H9 (cell line): ENCODE results near the gene PCDH9. TPM values are rescaled to one million over a fixed set of nuclear protein-coding genes. Genes with fewer than 3 reads are reported as not detected.

Source experiments
- DNase-seq: peaks from one replicate; pipeline ENCODE4 v3.0.0-alpha.2; 2017
- H2AFZ ChIP-seq: one replicate; pipeline ENCODE4 v1.6.1; 2013; ENCODE audit warnings: mild to moderate bottlenecking, low read length, control low read depth, moderate library complexity
- H2AK5ac ChIP-seq: 2 replicates; pipeline ENCODE4 v1.6.1; 2013; ENCODE audit warnings: low read length, control low read depth, mixed read lengths; ENCODE audit not compliant: insufficient read length
- H2BK120ac ChIP-seq: one replicate; pipeline ENCODE4 v1.6.1; 2013; ENCODE audit warnings: low read depth, mild to moderate bottlenecking, low read length, control low read depth, inconsistent platforms; ENCODE audit not compliant: poor library complexity, severe bottlenecking
- H2BK12ac ChIP-seq: 2 replicates; pipeline ENCODE4 v1.6.1; 2013; ENCODE audit warnings: low read length, control low read depth, mixed read lengths, low read depth; ENCODE audit not compliant: insufficient read length
- H2BK15ac ChIP-seq: 2 replicates; pipeline ENCODE4 v1.6.1; 2013; ENCODE audit warnings: low read depth, low read length, control low read depth
- H2BK20ac ChIP-seq: one replicate; pipeline ENCODE4 v1.6.1; 2013; ENCODE audit warnings: low read depth, mild to moderate bottlenecking, low read length, control low read depth, inconsistent platforms; ENCODE audit not compliant: poor library complexity, severe bottlenecking
- H2BK5ac ChIP-seq: 2 replicates; pipeline ENCODE4 v1.6.1; 2013; ENCODE audit warnings: low read length, control low read depth, mixed read lengths; ENCODE audit not compliant: insufficient read length
- H3K14ac ChIP-seq: 2 replicates; pipeline ENCODE4 v1.6.1; 2013; ENCODE audit warnings: low read length, control low read depth; ENCODE audit not compliant: insufficient read depth
- H3K18ac ChIP-seq: 2 replicates; pipeline ENCODE4 v1.6.1; 2013; ENCODE audit warnings: low read depth, mild to moderate bottlenecking, mixed read lengths, low read length, control low read depth; ENCODE audit not compliant: insufficient read length
- H3K23ac ChIP-seq: 2 replicates; pipeline ENCODE4 v1.6.1; 2013; ENCODE audit warnings: low read length, control low read depth, mixed read lengths, low read depth; ENCODE audit not compliant: insufficient read length
- H3K23me2 ChIP-seq: 2 replicates; pipeline ENCODE4 v1.6.1; 2013; ENCODE audit warnings: low read depth, mild to moderate bottlenecking, mixed read lengths, low read length, control low read depth; ENCODE audit not compliant: insufficient read length, poor library complexity, severe bottlenecking
- H3K27ac ChIP-seq: 2 replicates; pipeline ENCODE4 v1.5.1; 2013; ENCODE audit warnings: low read length, control low read depth, mixed read lengths, low read depth; ENCODE audit not compliant: insufficient read length
- H3K27me3 ChIP-seq: 2 replicates; pipeline ENCODE4 v1.6.1; 2013; ENCODE audit warnings: low read length, control low read depth, inconsistent platforms; ENCODE audit not compliant: insufficient read depth
- H3K4ac ChIP-seq: 2 replicates; pipeline ENCODE4 v1.6.1; 2013; ENCODE audit warnings: low read depth, mild to moderate bottlenecking, control low read depth, inconsistent platforms, low read length, moderate library complexity
- H3K4me1 ChIP-seq: 2 replicates; pipeline ENCODE4 v1.6.1; 2013; ENCODE audit warnings: low read length, control low read depth, inconsistent platforms; ENCODE audit not compliant: insufficient read depth
- H3K4me2 ChIP-seq: 2 replicates; pipeline ENCODE4 v1.6.1; 2013; ENCODE audit warnings: low read length, control low read depth, mixed read lengths; ENCODE audit not compliant: insufficient read length, insufficient read depth
- H3K56ac ChIP-seq: 2 replicates; pipeline ENCODE4 v1.6.1; 2013; ENCODE audit warnings: low read depth, mild to moderate bottlenecking, mixed read lengths, low read length, control low read depth; ENCODE audit not compliant: insufficient read length
- H3K79me1 ChIP-seq: 2 replicates; pipeline ENCODE4 v1.6.1; 2013; ENCODE audit warnings: low read depth, mild to moderate bottlenecking, moderate library complexity, low read length, control low read depth, inconsistent platforms; ENCODE audit not compliant: insufficient read depth, poor library complexity, severe bottlenecking
- H3K79me2 ChIP-seq: 2 replicates; pipeline ENCODE4 v1.6.1; 2013; ENCODE audit warnings: low read length, control low read depth, inconsistent platforms; ENCODE audit not compliant: insufficient read depth
- H3K9ac ChIP-seq: 2 replicates; pipeline ENCODE4 v1.6.1; 2013; ENCODE audit warnings: low read length, control low read depth, mixed read lengths; ENCODE audit not compliant: insufficient read length; ENCODE audit errors: extremely low read depth
- H3K9me3 ChIP-seq: one replicate; pipeline ENCODE4 v1.6.1; 2013; ENCODE audit warnings: low read depth, low read length, inconsistent platforms; ENCODE audit not compliant: control insufficient read depth
- H3T11ph ChIP-seq: one replicate; pipeline ENCODE4 v1.6.1; 2013; ENCODE audit warnings: mild to moderate bottlenecking, low read length, control low read depth, inconsistent platforms
- H4K20me1 ChIP-seq: one replicate; pipeline ENCODE4 v1.6.1; 2013; ENCODE audit not compliant: control insufficient read depth, insufficient read length, insufficient read depth
- H4K5ac ChIP-seq: 2 replicates; pipeline ENCODE4 v1.6.1; 2013; ENCODE audit warnings: low read depth, mild to moderate bottlenecking, mixed read lengths, low read length, control low read depth; ENCODE audit not compliant: insufficient read length
- H4K8ac ChIP-seq: replicated peaks from 2 replicates; pipeline ENCODE4 v1.6.1; 2013; ENCODE audit warnings: low read length, control low read depth, mixed read lengths, low read depth; ENCODE audit not compliant: insufficient read length
- H4K91ac ChIP-seq: 2 replicates; pipeline ENCODE4 v1.6.1; 2013; ENCODE audit warnings: low read depth, mild to moderate bottlenecking, moderate library complexity, mixed read lengths, low read length, control low read depth; ENCODE audit not compliant: insufficient read length
- H3K27ac Mint-ChIP-seq, 3 experiments: 2 replicates in 2 of 3; 3 replicates in 1 of 3; pipeline ENCODE4 v1.8.0; 2020 to 2021; ENCODE audit warnings: mixed read lengths in 3 of 3, mild to moderate bottlenecking in 1 of 3, moderate library complexity in 1 of 3
- H3K27me3 Mint-ChIP-seq: 2 replicates; pipeline ENCODE4 v1.8.0; 2021; ENCODE audit warnings: low read depth, mild to moderate bottlenecking, moderate library complexity, mixed read lengths
- H3K36me3 Mint-ChIP-seq, 3 experiments: 2 replicates in 2 of 3; 3 replicates in 1 of 3; pipeline ENCODE4 v1.8.0; 2020 to 2021; ENCODE audit warnings: low read depth in 3 of 3, mixed read lengths in 3 of 3; ENCODE audit not compliant: insufficient read depth in 1 of 3
- H3K4me1 Mint-ChIP-seq, 2 experiments: 2 replicates each; pipeline ENCODE4 v1.8.0; 2020; ENCODE audit warnings: mixed read lengths in 2 of 2
- H3K4me3 Mint-ChIP-seq, 2 experiments: 2 replicates in 1 of 2; 3 replicates in 1 of 2; pipeline ENCODE4 v1.8.0; 2020 to 2021; ENCODE audit warnings: mild to moderate bottlenecking in 2 of 2, mixed read lengths in 2 of 2, moderate library complexity in 1 of 2
- H3K9me3 Mint-ChIP-seq, 2 experiments: 2 replicates in 1 of 2; 3 replicates in 1 of 2; pipeline ENCODE4 v1.8.0; 2020; ENCODE audit warnings: mild to moderate bottlenecking in 2 of 2, mixed read lengths in 2 of 2, moderate library complexity in 1 of 2
- WGBS: extraction: QIAGEN DNeasy Blood & Tissue Kit; methylation state at CpG from one replicate; pipeline ENCODE4 v1.1.7; 2013; ENCODE audit warnings: missing lambda C conversion rate, low lambda C conversion rate, mixed read lengths; ENCODE audit not compliant: insufficient read length; ENCODE audit errors: extremely low coverage; 5-methylcytosine and 5-hydroxymethylcytosine counted together
- total RNA-seq: library from RNA; stranded (reverse); gene quantifications from 2 replicates; pipeline ENCODE4 v1.2.1, GENCODE V29; 2021
- TF ChIP-seq, protein P1 (sequence below): fragments of 200-600 bp; sonication (generic); conservative IDR thresholded peaks from 3 replicates; pipeline ENCODE4 v1.8.0; 2021; ENCODE audit warnings: antibody characterized with exemption, mild to moderate bottlenecking

The PCDH9 gene
- total RNA-seq, 1 experiment from 2014 or later = 0.11 TPM

- Mint-ChIP-seq H3K9me3 (no peaks in the 10 kb centered on the region; a peak in 1 of 5 replicates), H3K27ac (no peak overlapping the region)
- no CpG with 5 or more reads among the region's 4 CpGs for WGBS
Measured at GRCh38 chr13:66322193-66322740, 907.9 kb downstream of the PCDH9 start.

More at GRCh38 chr13:66322193-66322740, 907.9 kb downstream of the PCDH9 start:
- Histone ChIP-seq H3K79me1 (no peaks in the 10 kb centered on the region), H3K14ac (no peak overlapping the region), H3K4ac (no peak overlapping the region), H3K23me2 (no peaks in the 10 kb centered on the region), H4K20me1 (no peaks in the 10 kb centered on the region), H4K8ac (no peak overlapping the region), H2AK5ac (no peak overlapping the region), H2AFZ (no peak overlapping the region), H3K9ac (no peak overlapping the region), H4K5ac (no peak overlapping the region), H2BK5ac (no peak overlapping the region), H2BK15ac (no peak overlapping the region), H3K4me2 (no peak overlapping the region), H3K9me3 (no peaks in the 10 kb centered on the region), H3T11ph (no peak overlapping the region), H3K27me3 (no peaks in the 10 kb centered on the region), H3K56ac (no peak overlapping the region), H3K18ac (no peak overlapping the region), H2BK12ac (no peak overlapping the region), H3K79me2 (no peaks in the 10 kb centered on the region), H2BK120ac (no peak overlapping the region), H3K23ac (no peak overlapping the region), H4K91ac (no peak overlapping the region), H3K27ac (no peak overlapping the region), H3K4me1 (peaks cover 2% of the 10 kb centered on the region; the same call in 1 of the 2 replicates), H2BK20ac (no peak overlapping the region)
- Mint-ChIP-seq H3K4me1 (peaks cover 7% of the 10 kb centered on the region in 2 experiments), H3K27me3 (no peaks in the 10 kb centered on the region), H3K4me3 (no peak overlapping the region), H3K36me3 (no peaks in the 10 kb centered on the region)
- DNase-seq = no peak
- TF ChIP-seq, protein P1, sequence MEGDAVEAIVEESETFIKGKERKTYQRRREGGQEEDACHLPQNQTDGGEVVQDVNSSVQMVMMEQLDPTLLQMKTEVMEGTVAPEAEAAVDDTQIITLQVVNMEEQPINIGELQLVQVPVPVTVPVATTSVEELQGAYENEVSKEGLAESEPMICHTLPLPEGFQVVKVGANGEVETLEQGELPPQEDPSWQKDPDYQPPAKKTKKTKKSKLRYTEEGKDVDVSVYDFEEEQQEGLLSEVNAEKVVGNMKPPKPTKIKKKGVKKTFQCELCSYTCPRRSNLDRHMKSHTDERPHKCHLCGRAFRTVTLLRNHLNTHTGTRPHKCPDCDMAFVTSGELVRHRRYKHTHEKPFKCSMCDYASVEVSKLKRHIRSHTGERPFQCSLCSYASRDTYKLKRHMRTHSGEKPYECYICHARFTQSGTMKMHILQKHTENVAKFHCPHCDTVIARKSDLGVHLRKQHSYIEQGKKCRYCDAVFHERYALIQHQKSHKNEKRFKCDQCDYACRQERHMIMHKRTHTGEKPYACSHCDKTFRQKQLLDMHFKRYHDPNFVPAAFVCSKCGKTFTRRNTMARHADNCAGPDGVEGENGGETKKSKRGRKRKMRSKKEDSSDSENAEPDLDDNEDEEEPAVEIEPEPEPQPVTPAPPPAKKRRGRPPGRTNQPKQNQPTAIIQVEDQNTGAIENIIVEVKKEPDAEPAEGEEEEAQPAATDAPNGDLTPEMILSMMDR = no peak
